Measurements from ENCODE around the gene FRS3. TPM values are rescaled to one million over a fixed set of nuclear protein-coding genes. Genes with fewer than 3 reads are reported as not detected.

FRS3 gene
- total RNA-seq, 4 donors from 2014 or later: 1.9 to 3.9 (median 3.7) TPM

GRCh38 chr6:41756354-41756753 lies 23.3 kb downstream of the FRS3 start:
- Histone ChIP-seq H3K27me3 (peaks cover 4% of the 10 kb centered on the region), H3K27ac (no peak overlapping the region), H3K36me3 (no peaks in the 10 kb centered on the region), H3K4me3 (no peak overlapping the region), H3K9me3 (no peaks in the 10 kb centered on the region), H3K4me1 (no peaks in the 10 kb centered on the region)
- TF ChIP-seq EP300 (IDR thresholded peaks at IDR 0.05) (no peak), CTCF (IDR thresholded peaks at IDR 0.05) (no peak), POLR2A (IDR thresholded peaks at IDR 0.05) (no peak), POLR2AphosphoS5 (IDR thresholded peaks at IDR 0.05) (no peak)
- DNase-seq (ENCODE audit: low spot score in 2 of 2): no peak
- WGBS: 62% methylated on average over 9 of the region's 13 CpGs

- no peak overlapping the region for H3K27ac ChIP-seq
- no peaks in the 10 kb centered on the region for H3K9me3 ChIP-seq
- H3K4me3 ChIP-seq: no peak overlapping the region
- peaks cover 4% of the 10 kb centered on the region for H3K27me3 ChIP-seq
- H3K36me3 ChIP-seq: no peaks in the 10 kb centered on the region
- H3K4me1 ChIP-seq: no peaks in the 10 kb centered on the region
- no peak for DNase-seq (ENCODE audit: low spot score in 2 of 2)
- no peak for TF ChIP-seq EP300 (IDR thresholded peaks at IDR 0.05)
- TF ChIP-seq POLR2AphosphoS5 (IDR thresholded peaks at IDR 0.05): no peak
- TF ChIP-seq CTCF (IDR thresholded peaks at IDR 0.05): no peak
- TF ChIP-seq POLR2A (IDR thresholded peaks at IDR 0.05): no peak
- WGBS: 72% methylated on average over 4 of the region's 4 CpGs
These were observed 23.8 kb downstream of the FRS3 start for GRCh38 chr6:41755895-41756294.

GRCh38 chr6:41750374-41750773 lies 29.3 kb downstream of the FRS3 start:
- Histone ChIP-seq H3K4me1 (peaks cover 6% of the 10 kb centered on the region), H3K9me3 (no peaks in the 10 kb centered on the region), H3K36me3 (no peaks in the 10 kb centered on the region), H3K27ac (no peak overlapping the region), H3K27me3 (no peaks in the 10 kb centered on the region), H3K4me3 (no peak overlapping the region)
- over 99% methylated on average over 3 of the region's 3 CpGs for WGBS
- DNase-seq (ENCODE audit: low spot score in 2 of 2): no peak
- TF ChIP-seq CTCF (IDR thresholded peaks at IDR 0.05) (no peak), POLR2AphosphoS5 (IDR thresholded peaks at IDR 0.05) (no peak), EP300 (IDR thresholded peaks at IDR 0.05) (no peak), POLR2A (IDR thresholded peaks at IDR 0.05) (no peak)

- Histone ChIP-seq H3K9me3 (no peaks in the 10 kb centered on the region), H3K27ac (no peak overlapping the region), H3K4me3 (no peak overlapping the region), H3K4me1 (peaks cover 6% of the 10 kb centered on the region), H3K27me3 (no peaks in the 10 kb centered on the region), H3K36me3 (no peaks in the 10 kb centered on the region)
- TF ChIP-seq POLR2A (IDR thresholded peaks at IDR 0.05) (no peak), EP300 (IDR thresholded peaks at IDR 0.05) (no peak), CTCF (IDR thresholded peaks at IDR 0.05) (no peak), POLR2AphosphoS5 (IDR thresholded peaks at IDR 0.05) (no peak)
- WGBS: 91% methylated on average over 2 of the region's 3 CpGs
- no peak for DNase-seq (ENCODE audit: low spot score in 2 of 2)
These were observed 31.2 kb downstream of the FRS3 start for GRCh38 chr6:41748542-41748941.

GRCh38 chr6:41748102-41748477 lies 31.6 kb downstream of the FRS3 start:
- H3K9me3 ChIP-seq: no peaks in the 10 kb centered on the region
- 81% methylated on average over 6 of the region's 6 CpGs for WGBS
- TF ChIP-seq POLR2AphosphoS5 (IDR thresholded peaks at IDR 0.05) (no peak), EP300 (IDR thresholded peaks at IDR 0.05) (no peak)
- H3K4me3 ChIP-seq: no peak overlapping the region
- no peak for DNase-seq (ENCODE audit: low spot score in 2 of 2)
- peaks cover 6% of the 10 kb centered on the region for H3K4me1 ChIP-seq
- H3K27me3 ChIP-seq: no peaks in the 10 kb centered on the region
- H3K36me3 ChIP-seq: no peaks in the 10 kb centered on the region
- no peak overlapping the region for H3K27ac ChIP-seq
